Right lobe of liver (tissue), 4 donors: ENCODE results near the gene ARHGAP44.

Source experiments
- POLR2A ChIP-seq: fragments of 450-650 bp; IDR thresholded peaks from one replicate; pipeline ENCODE4 v1.6.1; 2017; ENCODE audit warnings: antibody characterized with exemption, mild to moderate bottlenecking
- TF ChIP-seq, protein P1 (sequence below), 4 donors: fragments of 200-600 bp in 3 of 4; fragments of 450-650 bp in 1 of 4; IDR thresholded peaks; one replicate each; pipeline versions ENCODE4 v1.5.1 to v1.8.0; 2016 to 2022; ENCODE audit warnings: antibody characterized with exemption in 4 of 4, mild to moderate bottlenecking in 2 of 4
- donor health status: DM: no; HTN: no; CAD: no.
- donor health status: DM: no; HTN: no; CAD: no.
- donor health status: DM: no; HTN: yes; CAD: no.

GRCh38 chr17:12851901-12852435, 62.7 kb downstream of the ARHGAP44 start:
- TF ChIP-seq, protein P1, sequence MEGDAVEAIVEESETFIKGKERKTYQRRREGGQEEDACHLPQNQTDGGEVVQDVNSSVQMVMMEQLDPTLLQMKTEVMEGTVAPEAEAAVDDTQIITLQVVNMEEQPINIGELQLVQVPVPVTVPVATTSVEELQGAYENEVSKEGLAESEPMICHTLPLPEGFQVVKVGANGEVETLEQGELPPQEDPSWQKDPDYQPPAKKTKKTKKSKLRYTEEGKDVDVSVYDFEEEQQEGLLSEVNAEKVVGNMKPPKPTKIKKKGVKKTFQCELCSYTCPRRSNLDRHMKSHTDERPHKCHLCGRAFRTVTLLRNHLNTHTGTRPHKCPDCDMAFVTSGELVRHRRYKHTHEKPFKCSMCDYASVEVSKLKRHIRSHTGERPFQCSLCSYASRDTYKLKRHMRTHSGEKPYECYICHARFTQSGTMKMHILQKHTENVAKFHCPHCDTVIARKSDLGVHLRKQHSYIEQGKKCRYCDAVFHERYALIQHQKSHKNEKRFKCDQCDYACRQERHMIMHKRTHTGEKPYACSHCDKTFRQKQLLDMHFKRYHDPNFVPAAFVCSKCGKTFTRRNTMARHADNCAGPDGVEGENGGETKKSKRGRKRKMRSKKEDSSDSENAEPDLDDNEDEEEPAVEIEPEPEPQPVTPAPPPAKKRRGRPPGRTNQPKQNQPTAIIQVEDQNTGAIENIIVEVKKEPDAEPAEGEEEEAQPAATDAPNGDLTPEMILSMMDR (IDR thresholded peaks at IDR 0.05), result no peak
- no peak for TF ChIP-seq POLR2A
